NCI-H1417 (cell line): ENCODE data around the gene CALCOCO1.
A peak's percentile ranks its signal among the peaks of the same experiment; 100 is the strongest.

ENCODE experiments used
- DNase-seq, 3 experiments: peaks; one replicate each; lab custom pipeline; 2025; lab: John Stamatoyannopoulos, UW

Gene CALCOCO1

GRCh38 chr12:53751336-53752191 is 24.3 kb upstream of the CALCOCO1 start, which contains the start of gene CISTR:
Gene CISTR, minus strand, starts transcription at chr12:53751979.
- peak; percentile 35 to 87 (median 81) for DNase-seq

GRCh38 chr12:53750812-53751335 is 23.6 kb upstream of the CALCOCO1 start:
- peak; percentile 67 to 87 (median 81) for DNase-seq

GRCh38 chr12:53749986-53750811 is 22.9 kb upstream of the CALCOCO1 start:
- DNase-seq = peak; percentile 32 to 67 (median 63)

GRCh38 chr12:53748072-53748840 is 21.0 kb upstream of the CALCOCO1 start:
- peak in 1 of 3 experiments; percentile 31 for DNase-seq

GRCh38 chr12:53747095-53747494 is 19.8 kb upstream of the CALCOCO1 start:
- DNase-seq = peak in 2 of 3 experiments; percentile 58 to 73

GRCh38 chr12:53746592-53747092 is 19.4 kb upstream of the CALCOCO1 start:
- DNase-seq = peak; percentile 85 to 96 (median 93)

GRCh38 chr12:53744751-53745150 is 17.5 kb upstream of the CALCOCO1 start:
- DNase-seq = no peak

GRCh38 chr12:53744130-53744441 is 16.8 kb upstream of the CALCOCO1 start:
- no peak for DNase-seq

GRCh38 chr12:53743266-53744129 is 16.2 kb upstream of the CALCOCO1 start:
- peak; percentile 76 to 89 (median 87) for DNase-seq

- no peak for DNase-seq
Measured at GRCh38 chr12:53740130-53740491, 12.9 kb upstream of the CALCOCO1 start.

GRCh38 chr12:53739214-53740129 is 12.2 kb upstream of the CALCOCO1 start:
- DNase-seq = peak in 2 of 3 experiments; percentile 59 to 71

GRCh38 chr12:53738406-53739213 is 11.4 kb upstream of the CALCOCO1 start:
- DNase-seq = peak; percentile 26 to 83 (median 73)

GRCh38 chr12:53737951-53738405 is 10.7 kb upstream of the CALCOCO1 start:
- no peak for DNase-seq

GRCh38 chr12:53737093-53737808 is 10.0 kb upstream of the CALCOCO1 start:
- DNase-seq = peak in 2 of 3 experiments; percentile 40 to 65

- no peak for DNase-seq
Measured at GRCh38 chr12:53736592-53736991, 9.3 kb upstream of the CALCOCO1 start.

- DNase-seq = no peak
Measured at GRCh38 chr12:53735556-53735955, 8.3 kb upstream of the CALCOCO1 start.

GRCh38 chr12:53734425-53734824 is 7.2 kb upstream of the CALCOCO1 start:
- no peak for DNase-seq

GRCh38 chr12:53733807-53734200 is 6.6 kb upstream of the CALCOCO1 start:
- no peak for DNase-seq
